ENCODE results near the gene MS4A18.

DNA sequence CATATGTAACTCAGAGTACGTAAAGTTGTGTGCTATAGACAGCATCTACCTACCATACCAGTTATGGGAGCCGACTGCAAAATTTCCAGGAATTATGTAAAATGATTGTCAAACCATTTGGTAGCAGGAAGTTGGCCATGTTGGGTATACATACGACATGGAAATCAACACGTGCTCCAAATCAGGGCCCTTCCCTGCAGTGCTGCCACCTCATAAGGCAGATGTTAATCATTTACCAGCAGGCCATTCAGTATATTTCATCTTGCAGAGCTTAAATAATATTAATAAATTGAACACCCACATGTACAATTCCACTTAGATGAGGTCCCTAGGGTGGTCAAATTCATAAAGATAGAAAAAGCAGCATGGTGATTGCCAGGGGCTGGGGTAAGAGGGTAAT is 9.8 kb downstream of the MS4A18 start:
- TF ChIP-seq POLR2A (IDR thresholded peaks at IDR 0.05; ENCODE audit: low read depth, low read length) (no peak), POLR2AphosphoS5 (IDR thresholded peaks at IDR 0.05; ENCODE audit: low read depth, low read length) (no peak), TAF1 (IDR thresholded peaks at IDR 0.05; ENCODE audit: borderline replicate concordance, low read depth, low read length) (no peak)
